ENCODE results near the gene TMEM125. TPM values are rescaled to one million over a fixed set of nuclear protein-coding genes. Genes with fewer than 3 reads are reported as not detected.

TMEM125 gene
- total RNA-seq, 2 experiments from 2014 or later = 0.30 TPM; not detected in 1

DNA sequence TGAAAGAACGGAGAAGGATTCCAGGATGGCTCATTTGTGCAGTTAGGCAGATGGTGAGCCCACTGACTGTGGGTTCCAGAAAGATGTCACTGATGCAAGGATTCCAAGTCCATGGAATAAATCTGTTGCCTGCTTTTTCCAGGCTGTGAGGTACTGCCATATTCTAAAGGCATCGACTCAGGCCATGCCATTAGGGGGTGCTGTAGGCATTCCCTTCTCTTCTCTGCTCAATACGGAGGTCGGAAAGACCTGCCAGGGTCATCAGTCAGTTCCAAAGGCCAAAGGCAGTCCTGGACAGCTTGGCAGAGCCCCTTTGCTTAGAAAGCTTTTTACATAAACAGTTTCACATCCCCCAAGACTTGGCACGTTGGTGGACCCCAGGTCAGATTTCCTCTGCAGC is 31.7 kb upstream of the TMEM125 start:
- Mint-ChIP-seq H3K4me3 (no peak overlapping the region), H3K9me3 (peaks cover 3% of the 10 kb centered on the region), H3K27ac (no peak overlapping the region), H3K36me3 (no peaks in the 10 kb centered on the region), H3K27me3 (no peaks in the 10 kb centered on the region), H3K4me1 (peaks cover 2% of the 10 kb centered on the region)
- DNase-seq = peak; percentile 22

- Mint-ChIP-seq H3K27ac (no peak overlapping the region), H3K4me3 (no peak overlapping the region)
Observed at GRCh38 chr1:43238991-43239469, 30.8 kb upstream of the TMEM125 start.

DNA sequence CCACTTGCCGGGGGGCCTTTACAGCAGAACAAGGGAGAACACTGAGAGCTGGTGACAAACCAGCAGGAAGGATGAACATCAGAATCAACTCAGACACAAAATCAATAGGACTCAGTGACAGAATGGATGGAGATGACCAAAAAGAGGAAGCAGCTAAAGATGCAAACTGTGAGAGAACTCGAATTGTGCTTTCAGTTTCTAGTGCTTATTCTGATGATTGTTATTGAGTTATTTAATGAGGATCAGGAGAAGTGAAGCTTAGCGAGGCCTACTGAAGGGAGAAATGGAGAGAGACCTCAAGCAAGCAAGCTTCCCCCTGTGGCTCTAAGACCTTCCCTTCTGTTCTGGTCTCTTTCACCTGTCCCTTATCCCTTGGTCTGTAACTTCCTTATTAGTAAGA is 30.3 kb upstream of the TMEM125 start:
- Mint-ChIP-seq H3K9me3 (peaks cover 3% of the 10 kb centered on the region), H3K27ac (peak overlapping the region; percentile 4), H3K36me3 (no peaks in the 10 kb centered on the region), H3K4me3 (no peak overlapping the region), H3K27me3 (no peaks in the 10 kb centered on the region), H3K4me1 (peaks cover 2% of the 10 kb centered on the region)
- DNase-seq = no peak

More at GRCh38 chr1:43238991-43239469, 30.8 kb upstream of the TMEM125 start:
- H3K27me3 Mint-ChIP-seq = no peaks in the 10 kb centered on the region
- peaks cover 3% of the 10 kb centered on the region for H3K9me3 Mint-ChIP-seq
- H3K4me1 Mint-ChIP-seq = peaks cover 2% of the 10 kb centered on the region
- DNase-seq = no peak
- no peaks in the 10 kb centered on the region for H3K36me3 Mint-ChIP-seq

DNA sequence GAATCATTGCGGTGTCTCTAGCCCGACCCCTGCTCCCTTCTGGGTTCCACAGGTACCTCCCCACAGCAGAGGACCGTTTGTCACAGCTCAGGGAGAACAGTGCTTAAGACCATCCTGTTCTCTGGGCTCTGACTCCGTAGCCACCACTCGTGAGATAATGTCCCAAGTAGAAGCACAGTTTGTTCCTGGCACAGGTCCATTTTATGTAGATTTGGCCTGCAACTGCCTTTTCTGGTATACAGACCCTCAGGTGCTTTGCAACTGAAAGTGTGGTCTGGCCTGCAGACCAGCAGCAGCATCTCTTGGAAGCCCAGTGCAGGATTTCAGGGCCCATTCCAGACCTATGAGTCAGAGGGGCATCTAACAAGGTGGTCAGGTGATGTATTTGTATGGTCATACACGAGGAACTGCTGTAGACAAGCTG is 28.4 kb upstream of the TMEM125 start:
- Mint-ChIP-seq H3K36me3 (no peaks in the 10 kb centered on the region), H3K27ac (no peak overlapping the region), H3K4me1 (peaks cover 2% of the 10 kb centered on the region), H3K27me3 (no peaks in the 10 kb centered on the region), H3K9me3 (peaks cover 3% of the 10 kb centered on the region), H3K4me3 (no peak overlapping the region)
- DNase-seq = no peak

GRCh38 chr1:43243299-43243698 is 26.5 kb upstream of the TMEM125 start:
- Mint-ChIP-seq H3K27ac (no peak overlapping the region), H3K4me1 (peaks cover 2% of the 10 kb centered on the region), H3K4me3 (no peak overlapping the region), H3K27me3 (no peaks in the 10 kb centered on the region), H3K36me3 (no peaks in the 10 kb centered on the region), H3K9me3 (peaks cover 5% of the 10 kb centered on the region)
- DNase-seq = no peak

- H3K4me3 Mint-ChIP-seq = no peak overlapping the region
- no peaks in the 10 kb centered on the region for H3K4me1 Mint-ChIP-seq
- no peak for DNase-seq
- H3K27ac Mint-ChIP-seq = no peak overlapping the region
- no peaks in the 10 kb centered on the region for H3K36me3 Mint-ChIP-seq
- peaks cover 1% of the 10 kb centered on the region for H3K9me3 Mint-ChIP-seq
- no peaks in the 10 kb centered on the region for H3K27me3 Mint-ChIP-seq
Observed at GRCh38 chr1:43246466-43247213, 23.1 kb upstream of the TMEM125 start.

DNA sequence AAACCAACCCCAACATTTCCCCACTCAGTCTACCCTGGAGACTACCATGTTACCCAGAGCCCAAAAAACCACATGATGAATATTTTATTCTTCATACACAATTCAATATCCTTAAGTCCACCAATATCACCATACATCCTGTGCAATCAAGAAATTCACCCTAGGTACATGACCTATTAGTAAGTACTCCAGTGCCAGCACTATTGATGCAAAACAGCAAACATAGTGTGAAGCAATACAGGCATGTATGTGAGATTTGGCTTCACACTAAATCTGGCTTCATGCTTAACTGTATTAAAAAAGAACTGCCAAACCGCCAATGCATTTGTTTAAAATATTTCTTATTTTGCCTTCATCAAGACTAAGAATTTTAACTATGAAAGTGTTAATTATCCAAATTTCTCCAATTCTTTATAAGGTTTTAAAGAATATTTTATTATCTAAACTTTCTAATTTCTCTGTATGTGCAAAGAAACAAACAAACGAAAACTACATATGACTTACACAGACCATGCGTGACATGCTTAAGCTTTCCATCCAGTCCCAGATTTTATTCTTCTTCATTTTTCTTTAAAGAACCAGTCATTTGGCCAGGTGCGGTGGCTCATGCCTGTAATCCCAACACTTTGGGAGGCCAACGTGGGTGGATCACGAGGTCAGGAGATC is 22.4 kb upstream of the TMEM125 start:
- Mint-ChIP-seq H3K27ac (no peak overlapping the region), H3K4me1 (no peaks in the 10 kb centered on the region), H3K9me3 (peaks cover 1% of the 10 kb centered on the region), H3K27me3 (no peaks in the 10 kb centered on the region), H3K4me3 (no peak overlapping the region), H3K36me3 (no peaks in the 10 kb centered on the region)
- no peak for DNase-seq

DNA sequence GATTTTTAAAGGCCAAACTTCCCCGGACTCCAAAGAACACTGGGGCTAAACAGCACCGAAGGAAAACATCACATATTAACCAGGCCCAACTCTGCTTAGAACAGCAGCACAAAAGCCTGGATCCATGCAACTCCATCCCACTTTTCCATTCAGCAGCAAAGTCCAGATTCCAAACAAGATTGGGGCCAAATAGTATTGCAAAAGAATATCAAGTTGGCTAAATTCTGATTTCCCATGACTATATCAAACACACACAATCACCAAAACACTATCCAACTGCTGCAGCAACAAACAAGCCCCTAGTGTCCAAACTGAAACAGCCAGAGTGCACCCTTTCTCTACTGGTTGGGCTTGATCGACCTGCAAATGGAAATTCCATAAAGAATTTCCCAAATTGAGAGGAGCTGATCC is 19.4 kb upstream of the TMEM125 start:
- no peaks in the 10 kb centered on the region for H3K36me3 Mint-ChIP-seq
- no peaks in the 10 kb centered on the region for H3K27me3 Mint-ChIP-seq
- H3K27ac Mint-ChIP-seq = no peak overlapping the region
- no peak for DNase-seq
- H3K4me1 Mint-ChIP-seq = no peaks in the 10 kb centered on the region
- H3K4me3 Mint-ChIP-seq = no peak overlapping the region
- peaks cover 1% of the 10 kb centered on the region for H3K9me3 Mint-ChIP-seq

DNA sequence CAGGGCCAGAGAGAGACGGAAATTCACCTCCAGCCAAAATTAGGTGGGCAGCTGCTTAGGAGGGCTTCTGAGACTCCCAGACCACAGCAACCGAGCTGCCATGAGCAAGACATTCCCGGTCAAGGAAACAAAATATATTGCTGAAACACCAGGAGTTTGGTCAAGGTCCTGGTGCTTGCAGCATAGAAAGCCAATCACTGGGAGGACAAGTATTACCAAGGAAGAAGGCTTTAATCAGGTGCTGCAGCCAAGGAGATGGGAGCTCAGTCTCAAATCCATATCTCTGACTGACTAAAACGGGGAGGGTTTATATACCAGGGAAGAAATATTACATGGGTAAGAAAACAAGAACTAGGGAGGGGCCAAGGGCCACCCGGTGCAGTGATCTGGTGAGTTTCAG is 18.8 kb upstream of the TMEM125 start:
- no peak overlapping the region for H3K27ac Mint-ChIP-seq
- no peak for DNase-seq
- H3K4me3 Mint-ChIP-seq = no peak overlapping the region
- no peaks in the 10 kb centered on the region for H3K4me1 Mint-ChIP-seq
- no peaks in the 10 kb centered on the region for H3K36me3 Mint-ChIP-seq
- no peaks in the 10 kb centered on the region for H3K27me3 Mint-ChIP-seq
- peaks cover 1% of the 10 kb centered on the region for H3K9me3 Mint-ChIP-seq

- Mint-ChIP-seq H3K27me3 (no peaks in the 10 kb centered on the region), H3K27ac (no peak overlapping the region)
Observed at GRCh38 chr1:43252225-43252624, 17.6 kb upstream of the TMEM125 start.

GRCh38 chr1:43253173-43253572 is 16.6 kb upstream of the TMEM125 start:
- DNase-seq = no peak
- H3K4me1 Mint-ChIP-seq = no peaks in the 10 kb centered on the region
- H3K27me3 Mint-ChIP-seq = no peaks in the 10 kb centered on the region
- no peaks in the 10 kb centered on the region for H3K36me3 Mint-ChIP-seq
- no peaks in the 10 kb centered on the region for H3K9me3 Mint-ChIP-seq
- no peak overlapping the region for H3K27ac Mint-ChIP-seq
- H3K4me3 Mint-ChIP-seq = no peak overlapping the region

More at GRCh38 chr1:43252225-43252624, 17.6 kb upstream of the TMEM125 start:
- no peak for DNase-seq
- H3K9me3 Mint-ChIP-seq = peaks cover 1% of the 10 kb centered on the region
- H3K36me3 Mint-ChIP-seq = no peaks in the 10 kb centered on the region
- H3K4me3 Mint-ChIP-seq = no peak overlapping the region
- H3K4me1 Mint-ChIP-seq = no peaks in the 10 kb centered on the region

- no peak for DNase-seq
- no peaks in the 10 kb centered on the region for H3K27me3 Mint-ChIP-seq
- no peak overlapping the region for H3K27ac Mint-ChIP-seq
- no peak overlapping the region for H3K4me3 Mint-ChIP-seq
- H3K36me3 Mint-ChIP-seq = no peaks in the 10 kb centered on the region
- H3K9me3 Mint-ChIP-seq = no peaks in the 10 kb centered on the region
- H3K4me1 Mint-ChIP-seq = no peaks in the 10 kb centered on the region
Observed at GRCh38 chr1:43253876-43254275, 15.9 kb upstream of the TMEM125 start.

DNA sequence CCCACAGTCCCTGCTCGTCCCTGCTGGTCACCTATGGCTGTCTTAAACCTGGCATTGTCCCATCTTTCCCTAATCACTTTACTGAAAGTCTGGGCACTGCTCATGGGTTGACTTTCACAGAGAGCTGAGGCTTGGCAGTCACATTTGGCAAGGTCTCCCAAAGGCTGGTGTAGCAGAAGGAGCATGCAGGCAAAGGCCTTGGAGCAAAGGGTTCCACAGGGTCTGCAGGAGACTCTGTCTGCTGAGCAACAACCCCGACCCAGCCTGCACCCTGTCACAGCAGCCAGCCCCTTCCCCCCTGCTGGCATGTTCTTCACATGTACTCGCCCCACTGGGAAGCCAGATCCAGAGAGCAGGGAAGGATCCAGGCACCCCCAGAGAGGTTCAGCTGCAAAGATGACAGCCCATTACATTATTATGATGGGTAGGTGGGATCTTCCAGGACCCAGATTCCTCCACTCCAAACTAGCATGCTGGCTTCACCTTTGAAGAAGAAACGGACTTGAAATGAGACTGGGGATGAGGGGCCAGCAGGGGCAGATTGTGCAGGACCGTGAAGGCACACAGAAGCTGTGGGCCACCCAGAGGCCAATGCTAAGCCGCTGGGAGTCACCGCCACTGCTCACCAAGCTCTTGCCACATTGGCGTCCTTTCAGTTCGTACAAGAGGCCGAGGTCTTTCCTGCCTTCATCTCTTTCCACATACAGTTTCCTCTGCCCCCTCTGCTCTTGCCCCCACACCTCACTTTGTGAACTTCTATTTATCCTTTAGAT is 14.2 kb upstream of the TMEM125 start:
- Mint-ChIP-seq H3K4me1 (no peaks in the 10 kb centered on the region), H3K27ac (no peak overlapping the region)
- no peak for DNase-seq

GRCh38 chr1:43256675-43257570 is 12.9 kb upstream of the TMEM125 start:
- Mint-ChIP-seq H3K36me3 (no peaks in the 10 kb centered on the region), H3K27me3 (no peaks in the 10 kb centered on the region), H3K9me3 (no peaks in the 10 kb centered on the region), H3K4me1 (no peaks in the 10 kb centered on the region), H3K4me3 (no peak overlapping the region), H3K27ac (no peak overlapping the region)
- no peak for DNase-seq

More for the DNA sequence above, 14.2 kb upstream of the TMEM125 start:
- no peak overlapping the region for H3K4me3 Mint-ChIP-seq
- H3K9me3 Mint-ChIP-seq = no peaks in the 10 kb centered on the region
- H3K36me3 Mint-ChIP-seq = no peaks in the 10 kb centered on the region
- no peaks in the 10 kb centered on the region for H3K27me3 Mint-ChIP-seq
